KBM-7 (cell line): ENCODE data around the gene PARL.
A peak's percentile ranks its signal among the peaks of the same experiment; 100 is the strongest.
"Not testable (repeated sequence)": the region's sequence is repeated elsewhere in the genome, so short reads cannot be mapped to it uniquely, and the experiment has no call there.

Experiments used
- DNase-seq: peaks from one replicate; pipeline ENCODE4 v3.0.0-alpha.2; 2015
- in situ Hi-C: fragments of 300-500 bp; cut with MboI; formaldehyde crosslinking; loops from 2 replicates; pipeline ENCODE4 v1.14.3; 2020; ENCODE audit warnings: low sequenced_read_pairs, low pct_unique_long_range_greater_than_20kb, mixed read lengths

PARL gene

DNA sequence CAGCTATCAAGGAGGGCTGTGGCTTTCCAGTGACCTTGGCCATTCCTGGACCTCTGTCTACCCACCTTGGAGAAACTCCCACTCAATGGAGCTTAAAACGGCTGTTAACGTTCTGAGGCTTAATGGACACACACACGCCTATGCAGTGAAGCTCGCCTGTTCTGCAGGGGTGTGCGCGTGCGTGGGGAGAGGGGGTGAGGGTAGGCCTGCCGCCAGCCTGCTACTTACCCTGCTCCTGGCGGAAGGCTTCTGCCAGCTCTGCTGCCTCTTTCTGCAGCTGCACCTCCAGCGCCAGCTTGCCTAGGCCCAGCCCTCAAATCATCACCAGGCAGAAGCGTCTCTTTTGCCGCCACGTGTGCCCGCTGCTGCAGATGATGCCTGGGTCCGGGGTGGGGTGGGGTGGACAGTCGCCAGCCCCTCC lies 23.2 kb upstream of the PARL start:
- in situ Hi-C loops, result loop anchor here (25.0 kb wide), 1 partner anchor 204 kb away; no protein-coding TSS in a partner anchor
- DNase-seq, result no peak

DNA sequence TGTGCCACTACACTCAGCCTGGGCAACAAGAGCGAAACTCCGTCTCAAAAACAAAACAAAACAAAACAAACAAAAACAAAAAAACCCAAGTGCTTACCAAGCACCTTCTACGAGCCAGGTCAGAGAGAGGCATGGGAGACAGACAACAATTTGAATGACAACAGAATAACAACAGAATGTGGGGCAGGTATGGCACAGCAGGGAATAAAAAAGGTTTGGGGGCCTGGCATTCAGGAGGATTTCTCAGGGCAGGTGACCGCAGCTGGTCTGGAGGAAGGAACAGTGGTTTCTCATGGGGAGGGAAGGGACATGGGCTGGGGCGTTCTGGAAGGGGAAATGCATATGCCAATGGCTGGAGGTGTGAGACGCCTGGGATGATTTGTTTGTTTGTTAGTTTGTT lies 22.5 kb upstream of the PARL start:
- in situ Hi-C loops, result loop anchor here (25.0 kb wide), 1 partner anchor 205 kb away; no protein-coding TSS in a partner anchor
- DNase-seq, result no peak

GRCh38 chr3:183906234-183906921 lies 21.7 kb upstream of the PARL start:
- in situ Hi-C loops, result loop anchor here (25.0 kb wide), 1 partner anchor 206 kb away; no protein-coding TSS in a partner anchor
- DNase-seq, result no peak

DNA sequence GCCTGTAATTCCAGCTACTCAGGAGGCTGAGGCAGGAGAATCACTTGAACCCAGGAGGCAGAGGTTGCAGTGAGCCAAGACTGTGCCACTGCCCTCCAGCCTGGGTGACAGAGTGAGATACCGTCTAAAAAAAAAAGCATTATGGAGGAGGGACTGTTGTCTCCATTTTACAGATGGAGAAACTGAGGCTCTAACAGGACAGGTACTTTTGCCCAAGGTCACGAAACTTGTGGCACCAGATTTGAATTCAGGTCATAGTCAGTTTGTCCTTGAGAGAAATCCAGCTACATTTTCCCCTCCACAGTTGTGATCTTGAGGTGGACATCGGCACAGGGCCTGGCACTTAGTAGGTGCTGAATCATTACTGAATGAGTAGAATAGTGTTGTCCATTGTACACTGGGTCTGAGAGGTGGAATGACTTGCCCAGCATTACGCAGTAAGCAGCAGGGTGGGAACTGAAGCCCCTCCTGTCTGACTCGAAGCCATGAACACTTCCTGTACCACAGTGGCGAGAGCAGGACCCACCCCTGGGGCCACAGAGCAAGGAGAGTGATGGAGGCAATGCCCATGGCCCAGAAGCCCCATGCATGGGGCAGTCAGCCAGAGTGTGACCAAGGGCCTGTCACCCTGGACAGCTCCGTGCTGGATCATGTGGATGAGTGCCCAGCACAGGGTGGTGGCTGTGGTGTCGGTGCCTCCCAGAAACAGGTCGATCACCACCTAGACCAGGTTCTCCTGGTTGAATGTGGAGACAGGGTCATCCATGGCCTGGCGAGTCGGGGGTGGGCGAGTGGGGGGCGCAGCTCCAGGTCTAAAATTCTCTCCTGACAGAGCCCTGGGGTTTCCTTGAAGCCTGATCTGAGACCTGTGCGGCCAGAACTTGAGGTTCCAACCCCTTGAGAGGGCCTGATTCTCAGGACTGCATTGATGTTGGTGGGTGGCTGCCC lies 20.4 kb upstream of the PARL start:
- no peak for DNase-seq
- in situ Hi-C loops, result loop anchor here (25.0 kb wide), 1 partner anchor 207 kb away; no protein-coding TSS in a partner anchor

DNA sequence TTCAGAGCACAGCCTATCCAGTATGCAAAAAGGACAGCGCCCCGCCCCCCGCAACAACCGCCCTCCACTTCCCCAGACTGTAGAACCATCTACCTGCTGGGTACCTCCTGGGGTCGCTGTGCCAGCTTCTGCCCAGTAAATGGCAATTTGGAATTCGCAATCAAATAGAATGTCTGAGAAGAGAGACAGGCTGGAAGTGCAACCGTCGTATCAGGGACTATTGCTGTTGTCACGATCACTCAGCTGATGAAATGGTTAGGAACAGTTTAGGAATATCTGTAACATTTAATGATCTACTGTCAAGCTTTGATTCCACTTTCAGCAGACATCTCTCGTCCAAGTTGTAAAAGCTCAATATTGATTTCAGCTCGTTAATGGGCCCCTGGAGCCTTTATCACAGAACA lies 13.3 kb upstream of the PARL start:
- no peak for DNase-seq
- in situ Hi-C loops, result loop anchor here (25.0 kb wide), 1 partner anchor 389 kb away; the partner anchor contains the start of genes ECE2 and PSMD2

DNA sequence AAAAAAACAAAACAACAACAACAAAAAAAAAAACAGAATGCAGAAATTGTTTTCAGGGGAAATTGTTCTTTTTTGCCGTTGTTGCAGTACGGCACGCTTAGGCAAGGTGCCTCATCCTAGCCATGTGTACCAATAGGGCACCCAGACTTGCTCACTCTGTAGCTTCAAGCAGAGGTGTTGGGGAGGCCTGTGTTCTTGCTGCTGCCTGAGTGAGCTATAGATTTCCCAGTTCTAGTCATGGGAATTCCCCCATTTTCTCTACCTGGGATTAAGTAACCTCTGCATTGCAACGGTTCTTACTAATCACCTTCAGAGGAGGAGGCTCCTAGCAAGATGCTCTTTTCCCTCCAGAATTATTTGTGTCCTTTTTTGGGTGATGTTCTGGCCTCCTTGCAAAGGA lies 12.9 kb upstream of the PARL start:
- DNase-seq, result no peak
- in situ Hi-C loops, result loop anchor here (25.0 kb wide), 1 partner anchor 390 kb away; the partner anchor contains the start of genes ECE2 and PSMD2

DNA sequence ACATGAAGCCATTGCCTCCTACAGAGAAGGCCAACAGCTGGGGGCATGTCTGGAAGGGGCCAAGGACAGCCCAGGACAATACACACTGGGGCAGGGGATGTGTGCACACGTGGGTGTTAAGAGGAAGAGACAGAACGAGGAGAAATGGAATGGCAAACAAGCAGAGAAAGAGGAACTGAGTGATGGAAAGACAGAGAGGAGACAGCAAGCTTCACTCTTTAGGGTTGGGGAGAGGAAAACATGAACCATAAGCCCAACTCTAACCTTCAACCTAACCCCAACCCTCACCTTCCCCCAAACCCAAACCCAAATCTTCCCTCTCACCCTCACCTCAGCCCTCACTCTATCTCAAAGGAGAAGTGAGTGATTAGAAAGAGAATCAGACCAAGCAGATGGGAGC lies 11.9 kb upstream of the PARL start:
- DNase-seq, result peak; percentile 58
- in situ Hi-C loops, result loop anchor here (25.0 kb wide), 1 partner anchor 391 kb away; the partner anchor contains the start of genes ECE2 and PSMD2

GRCh38 chr3:183896184-183896583 lies 11.5 kb upstream of the PARL start:
- no peak for DNase-seq
- in situ Hi-C loops, result loop anchor here (25.0 kb wide), 1 partner anchor 391 kb away; the partner anchor contains the start of genes ECE2 and PSMD2

GRCh38 chr3:183895774-183896173 lies 11.1 kb upstream of the PARL start:
- in situ Hi-C loops, result loop anchor here (25.0 kb wide), 1 partner anchor 392 kb away; the partner anchor contains the start of genes ECE2 and PSMD2
- no peak for DNase-seq

DNA sequence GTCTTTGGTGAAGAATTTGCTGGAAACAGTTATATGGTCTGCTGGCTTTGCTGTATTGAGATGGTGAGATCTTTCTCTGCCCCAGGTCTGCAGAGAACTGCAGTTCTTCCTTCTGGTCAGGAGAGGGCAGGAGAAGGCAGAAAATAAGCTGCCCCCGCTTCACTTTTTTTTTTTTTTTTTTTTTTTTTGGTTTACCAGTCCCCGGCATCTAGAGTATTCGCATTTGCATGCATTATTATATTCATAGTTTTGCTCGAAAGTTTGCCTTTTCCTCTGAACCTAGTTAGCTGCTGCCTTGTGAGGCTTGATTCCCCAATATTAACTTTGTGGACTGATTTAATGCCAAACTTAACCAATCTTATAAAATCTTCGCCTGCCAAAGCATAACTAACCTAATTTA lies 10.6 kb upstream of the PARL start:
- in situ Hi-C loops, result loop anchor here (25.0 kb wide), 1 partner anchor 392 kb away; the partner anchor contains the start of genes ECE2 and PSMD2
- peak; percentile 80 for DNase-seq

DNA sequence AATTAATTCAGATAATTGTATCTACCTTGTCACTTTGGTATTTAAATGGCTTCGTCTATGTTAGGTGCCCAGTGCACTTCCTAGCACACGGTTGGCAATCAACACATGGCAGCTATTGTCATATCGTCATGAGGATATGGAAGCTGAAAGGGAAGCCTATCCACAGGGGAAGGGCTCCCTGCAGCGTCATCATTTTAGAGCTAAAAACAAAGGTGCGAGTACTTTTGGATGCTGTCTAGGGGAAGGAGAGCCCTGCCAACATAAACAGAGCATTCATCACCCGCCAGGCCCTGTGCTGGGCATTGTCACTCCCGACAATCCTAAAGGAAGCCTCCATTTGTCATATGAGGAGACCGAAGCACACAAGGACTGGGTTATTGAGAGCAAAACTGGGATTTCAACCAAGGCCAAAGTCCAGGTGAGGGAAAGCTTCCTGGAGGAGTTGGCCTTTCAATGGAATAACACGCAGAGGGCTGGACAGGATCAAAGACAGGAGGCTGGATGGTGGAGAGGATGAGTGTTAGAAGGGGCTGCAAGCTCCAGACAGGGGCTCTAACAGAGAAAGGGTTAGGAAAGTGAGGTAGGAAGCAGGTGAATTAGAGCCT lies 8.0 kb upstream of the PARL start:
- in situ Hi-C loops, result loop anchor here (25.0 kb wide), 1 partner anchor 395 kb away; the partner anchor contains the start of genes ECE2 and PSMD2
- DNase-seq, result no peak

DNA sequence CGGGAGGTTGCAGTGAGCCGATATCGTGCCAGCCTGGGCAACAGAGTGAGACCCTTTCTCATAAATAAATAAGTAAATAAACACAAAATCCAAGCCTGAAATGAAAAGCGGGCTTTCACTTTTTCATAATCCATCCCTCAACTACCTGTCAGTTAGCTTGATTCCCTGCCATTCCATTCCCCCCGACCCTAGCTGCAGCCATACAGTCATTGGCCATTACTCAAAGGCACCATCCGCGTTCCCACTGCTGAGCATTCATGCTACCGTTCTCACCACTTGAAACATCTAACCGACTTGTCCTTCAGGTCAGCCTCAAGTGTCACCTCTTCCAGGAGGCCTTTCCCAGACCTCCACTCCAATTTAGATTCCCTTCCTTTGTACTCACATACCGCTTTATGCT lies 1.1 kb upstream of the PARL start:
- no peak for DNase-seq
- in situ Hi-C loops, result loop anchor here (25.0 kb wide), 1 partner anchor 402 kb away; the partner anchor contains the start of genes ECE2 and PSMD2

DNA sequence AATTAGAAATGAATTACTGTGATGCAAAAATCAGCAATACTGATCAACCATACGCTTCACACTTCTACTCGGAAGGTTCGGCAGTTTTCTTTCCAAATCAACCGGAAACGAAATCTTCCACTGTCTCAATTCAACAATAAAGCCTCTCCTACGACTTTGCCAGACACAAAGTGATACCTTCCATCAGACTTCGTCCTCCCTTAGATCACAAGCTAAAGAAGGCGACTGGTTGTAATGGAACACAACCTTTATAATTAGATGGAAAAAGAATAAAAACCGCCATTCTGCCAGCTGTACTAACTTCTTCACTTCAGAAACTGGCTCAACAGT lies 618 bp downstream of the PARL start:
- in situ Hi-C loops, result loop anchor here (25.0 kb wide), 1 partner anchor 403 kb away; the partner anchor contains the start of genes ECE2 and PSMD2
- no peak for DNase-seq

DNA sequence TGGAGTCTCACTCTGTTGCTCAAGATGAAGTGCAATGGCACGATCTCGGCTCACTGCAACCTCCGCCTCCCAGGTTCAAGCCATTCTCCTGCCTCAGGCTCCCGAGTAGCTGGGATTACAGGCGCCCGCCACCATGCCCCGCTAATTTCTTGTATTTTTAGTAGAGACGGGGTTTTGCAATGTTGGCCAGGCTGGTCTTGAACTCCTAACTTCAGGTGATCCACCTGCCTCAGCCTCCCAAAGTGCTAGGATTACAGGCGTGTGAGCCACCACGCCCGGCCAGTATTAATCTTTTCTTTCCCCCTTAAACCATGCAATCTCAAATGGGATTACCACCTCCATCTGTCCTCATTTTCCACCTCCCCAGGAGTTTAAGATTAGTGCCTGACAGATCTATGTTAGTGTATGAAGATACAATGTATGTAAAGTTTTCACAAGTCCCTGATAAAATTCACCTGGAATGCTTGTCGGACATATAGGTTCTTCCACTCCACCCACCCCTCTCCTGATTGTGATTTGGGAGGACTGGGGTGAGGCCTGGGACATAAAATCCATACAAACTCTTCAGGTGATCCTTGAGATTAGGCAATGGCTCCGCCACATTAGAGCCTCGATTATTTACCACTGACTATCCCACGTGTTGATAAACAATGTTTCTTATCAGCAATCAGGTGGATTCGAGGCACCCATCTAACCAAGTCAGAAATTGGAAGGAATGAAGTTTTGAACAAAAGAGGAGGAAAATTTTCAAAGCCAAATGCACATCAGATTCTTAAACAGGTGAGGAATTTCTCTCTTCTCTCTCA lies 1.2 kb downstream of the PARL start:
- in situ Hi-C loops, result loop anchor here (25.0 kb wide), 1 partner anchor 404 kb away; the partner anchor contains the start of genes ECE2 and PSMD2
- DNase-seq, result no peak

DNA sequence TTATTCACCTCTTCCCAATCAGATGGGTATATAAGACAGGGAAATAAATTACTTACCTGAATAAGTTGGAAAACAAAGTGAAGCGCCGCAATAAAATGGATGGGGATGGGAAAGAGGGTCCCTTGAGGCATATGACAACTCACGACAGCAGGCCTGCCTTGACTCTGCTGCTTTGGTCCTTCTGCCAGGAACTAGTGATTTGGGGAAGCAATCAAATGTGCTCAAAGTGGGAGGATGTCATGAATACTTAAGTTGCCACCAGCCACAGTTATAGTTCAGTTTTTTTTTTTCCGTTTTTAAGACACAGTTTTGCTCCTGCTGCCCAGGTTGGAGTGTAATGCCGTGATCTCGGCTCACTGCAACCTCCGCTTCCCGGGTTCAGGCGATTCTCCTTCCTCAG lies 4.6 kb downstream of the PARL start:
- peak; percentile 70 for DNase-seq
- in situ Hi-C loops, result loop anchor here (25.0 kb wide), 1 partner anchor 407 kb away; the partner anchor contains the start of genes ECE2 and PSMD2

GRCh38 chr3:183879243-183879642 lies 5.4 kb downstream of the PARL start:
- in situ Hi-C loops, result loop anchor here (25.0 kb wide), 1 partner anchor 408 kb away; the partner anchor contains the start of genes ECE2 and PSMD2
- DNase-seq, result no peak

DNA sequence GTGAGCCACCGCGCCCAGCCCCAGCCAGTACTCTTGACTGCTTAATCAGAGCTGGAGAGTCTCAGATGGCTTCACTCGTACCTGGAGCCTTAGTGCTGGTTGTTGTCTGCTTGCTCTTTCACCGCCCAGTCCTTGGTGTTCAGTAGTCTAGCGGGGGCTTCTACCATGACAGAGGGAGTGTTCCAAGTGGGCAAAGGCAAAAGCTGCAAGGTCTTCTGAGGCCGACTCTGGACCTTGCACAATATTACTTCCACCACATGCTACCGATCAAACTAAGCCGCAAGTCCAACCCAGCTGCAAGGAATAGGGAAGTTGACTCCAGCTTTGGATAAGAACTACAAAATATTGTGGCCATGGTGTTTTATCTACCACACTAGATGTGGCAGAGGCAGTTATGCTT lies 6.6 kb downstream of the PARL start:
- peak; percentile 94 for DNase-seq
- in situ Hi-C loops, result loop anchor here (25.0 kb wide), 1 partner anchor 409 kb away; the partner anchor contains the start of genes ECE2 and PSMD2

GRCh38 chr3:183877227-183877626 lies 7.5 kb downstream of the PARL start:
- in situ Hi-C loops, result loop anchor here (25.0 kb wide), 1 partner anchor 410 kb away; the partner anchor contains the start of genes ECE2 and PSMD2
- DNase-seq, result not testable (repeated sequence)
